NOMO-1 treated with DMSO at 0.1 percent for 48 hours (cell line): ENCODE measurements around the gene AMHR2.
"Not testable (repeated sequence)": the region's sequence is repeated elsewhere in the genome, so short reads cannot be mapped to it uniquely, and the experiment has no call there.

ENCODE experiments used
- DNase-seq: peaks from one replicate; lab custom pipeline; 2025; ENCODE audit not compliant: unreplicated experiment; lab: John Stamatoyannopoulos, UW

The AMHR2 gene

GRCh38 chr12:53414756-53415417 is 8.8 kb upstream of the AMHR2 start:
- DNase-seq: no peak

DNA sequence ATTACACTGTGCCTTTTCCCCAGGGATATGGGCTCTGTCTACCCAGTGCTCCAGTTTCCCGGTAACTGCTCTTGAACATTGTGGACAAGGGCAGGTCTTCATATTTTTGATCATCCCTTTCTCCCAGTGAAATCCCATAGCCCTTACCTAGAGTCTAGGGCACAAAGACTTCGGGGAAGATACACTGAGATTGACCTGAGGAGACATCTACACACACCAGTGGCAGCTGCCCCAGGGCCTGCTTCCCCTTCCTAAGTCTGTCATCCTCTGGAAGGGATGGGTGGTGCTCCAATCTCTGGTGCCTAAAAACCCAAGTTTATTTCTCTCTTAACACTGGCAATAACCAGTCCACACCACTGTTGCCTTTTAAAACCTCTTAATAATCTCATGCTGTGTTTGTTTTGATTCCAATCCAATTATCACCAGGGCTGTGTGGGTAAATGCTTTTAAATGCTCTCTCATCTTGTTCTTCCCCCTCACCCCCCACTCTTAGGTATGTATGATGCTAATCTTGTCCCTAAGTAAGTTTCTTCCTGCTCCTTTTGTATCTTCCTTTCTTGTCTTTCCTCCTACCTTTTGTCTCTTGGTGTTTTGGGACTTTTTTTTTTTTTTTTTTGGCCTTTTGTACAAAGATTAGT is 7.8 kb upstream of the AMHR2 start:
- not testable (repeated sequence) for DNase-seq

- DNase-seq: peak; percentile 93
Observed at GRCh38 chr12:53417291-53417816, 6.3 kb upstream of the AMHR2 start.

GRCh38 chr12:53418221-53418620 is 5.4 kb upstream of the AMHR2 start:
- no peak for DNase-seq

GRCh38 chr12:53419756-53420155 is 3.9 kb upstream of the AMHR2 start:
- DNase-seq: no peak

DNA sequence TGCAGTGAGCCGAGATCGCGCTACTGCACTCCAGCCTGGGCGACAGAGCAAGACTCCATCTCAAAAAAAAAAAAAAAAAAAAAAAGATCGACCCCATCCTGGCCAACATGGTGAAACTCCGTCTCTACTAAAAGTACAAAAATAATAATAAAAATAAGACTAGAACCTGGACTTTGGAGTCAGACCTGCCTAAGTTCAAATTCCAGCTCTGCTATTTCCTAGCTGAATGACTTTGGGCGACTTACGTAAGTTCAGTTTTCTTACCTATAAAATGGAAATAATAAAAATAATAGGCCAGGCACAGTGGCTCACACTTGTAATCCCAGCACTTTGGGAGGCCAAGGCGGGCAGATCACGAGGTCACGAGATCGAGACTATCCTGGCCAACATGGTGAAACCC is 1.4 kb upstream of the AMHR2 start:
- DNase-seq: not testable (repeated sequence)

GRCh38 chr12:53424626-53425514 is 1.2 kb downstream of the AMHR2 start:
- DNase-seq: no peak

- DNase-seq: no peak
Observed at GRCh38 chr12:53425515-53426150, 2.0 kb downstream of the AMHR2 start.

DNA sequence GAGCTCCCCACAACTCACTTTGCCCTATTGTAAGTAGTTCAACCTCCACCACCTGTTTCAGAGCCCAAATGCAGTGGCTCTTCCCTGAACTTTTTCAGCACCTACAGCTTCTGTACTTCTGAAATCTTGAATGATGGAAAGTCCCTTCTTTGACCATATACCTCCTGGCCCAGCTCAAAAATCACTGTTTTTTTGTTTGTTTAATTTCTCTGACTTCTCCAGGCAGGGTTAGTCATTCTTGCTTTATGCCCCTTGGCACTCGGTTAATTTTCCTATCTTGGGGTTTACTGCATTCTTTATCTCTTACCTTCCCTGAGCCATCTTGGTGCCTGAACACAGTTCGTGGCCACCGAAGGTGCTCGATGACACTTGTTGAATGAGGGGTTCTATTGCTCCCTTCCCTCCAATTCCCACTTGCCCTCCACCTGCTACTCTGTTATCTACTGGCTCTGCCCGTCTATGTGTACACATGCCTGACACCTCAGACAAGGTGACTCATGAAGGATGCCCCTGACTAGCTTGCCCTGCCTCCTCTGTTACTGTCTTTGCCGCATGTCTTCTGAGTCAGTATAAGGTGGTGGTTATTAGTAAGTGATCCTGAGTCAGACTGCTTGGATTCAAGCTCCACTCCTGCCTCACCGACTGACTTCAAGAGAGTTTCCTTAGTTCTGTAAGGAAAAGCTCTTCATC is 4.4 kb downstream of the AMHR2 start:
- DNase-seq: no peak

DNA sequence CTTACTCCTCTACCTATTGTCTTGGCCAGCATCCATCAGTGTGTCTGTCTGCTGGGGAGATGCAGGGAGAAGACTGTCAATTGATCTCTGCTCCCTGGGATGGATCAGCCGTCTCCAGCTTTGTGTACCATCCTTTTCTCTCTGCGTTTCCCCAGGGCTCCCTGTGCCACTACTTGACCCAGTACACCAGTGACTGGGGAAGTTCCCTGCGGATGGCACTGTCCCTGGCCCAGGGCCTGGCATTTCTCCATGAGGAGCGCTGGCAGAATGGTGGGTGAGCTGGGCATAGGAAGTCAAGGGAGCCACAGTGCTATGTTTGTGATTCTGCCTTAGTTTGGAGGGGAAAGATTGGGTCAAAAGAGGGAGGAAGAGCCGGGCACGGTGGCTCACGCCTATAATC is 5.1 kb downstream of the AMHR2 start:
- DNase-seq: no peak

- DNase-seq: no peak
Observed at GRCh38 chr12:53430116-53430515, 6.5 kb downstream of the AMHR2 start.

GRCh38 chr12:53431187-53431586 is 7.5 kb downstream of the AMHR2 start:
- DNase-seq: no peak

GRCh38 chr12:53435326-53435725 is 11.7 kb downstream of the AMHR2 start:
- DNase-seq: not testable (repeated sequence)

- DNase-seq: not testable (repeated sequence)
Observed at GRCh38 chr12:53439582-53439981, 15.9 kb downstream of the AMHR2 start.

- peak; percentile 100 for DNase-seq
Observed at GRCh38 chr12:53441040-53441833, 17.6 kb downstream of the AMHR2 start, which contains the start of gene PRR13. Gene PRR13 (plus strand): TSS chr12:53441734. CDS start chr12:53442715, 981 bp downstream.

GRCh38 chr12:53443955-53444354 is 20.3 kb downstream of the AMHR2 start:
- no peak for DNase-seq

DNA sequence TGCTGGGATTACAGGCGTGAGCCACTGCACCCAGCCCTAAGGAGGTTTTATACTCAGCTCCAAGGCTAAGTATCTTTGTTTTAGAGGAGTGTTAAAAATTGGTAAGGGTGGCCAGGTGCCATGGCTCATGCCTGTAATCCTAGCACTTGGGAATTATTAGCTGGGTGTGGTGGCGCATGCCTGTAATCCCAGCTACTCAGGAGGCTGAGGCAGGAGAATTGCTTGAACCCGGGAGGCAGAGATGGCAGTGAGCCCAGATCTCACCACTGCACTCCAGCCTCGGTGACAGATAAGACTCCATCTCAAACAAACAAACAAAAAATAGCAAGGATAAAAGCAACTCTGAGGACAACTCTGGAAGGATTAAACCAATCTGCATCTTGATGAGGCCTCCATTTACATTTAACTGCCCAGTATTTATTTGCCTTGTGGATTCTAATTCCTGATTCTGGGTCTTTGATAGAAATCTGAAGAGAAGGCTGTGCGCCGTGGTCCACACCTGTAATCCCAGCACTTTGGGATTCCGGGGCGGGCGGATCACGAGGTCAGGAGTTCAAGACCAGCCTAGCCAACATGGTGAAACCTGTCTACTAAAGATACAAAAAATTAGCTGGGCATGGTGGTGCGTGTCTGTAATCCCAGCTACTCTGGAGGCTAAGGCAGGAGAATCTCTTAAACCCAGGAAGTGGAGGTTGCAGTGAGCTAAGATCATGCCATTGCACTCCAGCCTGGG is 21.1 kb downstream of the AMHR2 start:
- DNase-seq: not testable (repeated sequence)

DNA sequence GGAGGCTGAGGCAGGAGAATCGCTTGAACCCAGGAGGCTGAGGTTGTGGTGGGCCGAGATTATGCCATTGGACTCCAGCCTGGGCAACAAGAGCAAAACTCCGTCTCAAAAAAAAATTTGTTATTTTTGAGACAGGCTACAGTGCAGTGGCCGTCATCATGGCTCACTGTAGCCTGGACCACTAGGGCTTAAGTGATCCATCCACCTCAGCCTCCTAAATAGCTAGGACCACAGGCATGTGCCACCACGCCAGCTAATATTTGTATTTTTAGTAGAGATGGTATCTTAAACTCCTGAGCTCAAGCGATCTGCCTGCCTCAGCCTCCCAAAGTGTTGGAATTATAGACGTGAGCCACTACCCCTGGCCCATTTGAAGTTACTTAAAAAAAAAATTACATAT is 27.3 kb downstream of the AMHR2 start:
- DNase-seq: no peak

- DNase-seq: peak; percentile 100
Observed at GRCh38 chr12:53451661-53452158, 28.1 kb downstream of the AMHR2 start, which contains the start of gene PCBP2. Gene PCBP2 (plus strand): TSS chr12:53452102. CDS start chr12:53454801, 2,699 bp downstream.
